Ovary (tissue), 9 donors: ENCODE measurements around the gene NBPF6. TPM values are rescaled to one million over a fixed set of nuclear protein-coding genes. Genes with fewer than 3 reads are reported as not detected.
"Not testable (repeated sequence)": the region's sequence is repeated elsewhere in the genome, so short reads cannot be mapped to it uniquely, and the experiment has no call there.

Experiments used
- DNase-seq, 5 donors: peaks; one replicate each; pipeline ENCODE4 v3.0.0-alpha.2; 2019 to 2020
- H3K27ac ChIP-seq, 2 donors: fragments of 200-600 bp; one replicate each; pipeline versions ENCODE4 v1.5.1 to v1.8.0; 2019 to 2022
- H3K27me3 ChIP-seq: fragments of 200-600 bp; one replicate; pipeline ENCODE4 v1.8.0; 2022
- H3K36me3 ChIP-seq: fragments of 200-600 bp; sonication (generic); one replicate; pipeline ENCODE4 v1.5.1; 2019
- H3K4me1 ChIP-seq: one replicate; pipeline ENCODE4 v1.8.1; 2013; ENCODE audit warnings: mild to moderate bottlenecking, moderate library complexity; ENCODE audit not compliant: insufficient read depth
- H3K4me3 ChIP-seq: fragments of 200-600 bp; sonication (generic); one replicate; pipeline ENCODE4 v1.5.1; 2017
- H3K9me3 ChIP-seq, 2 donors: fragments of 200-600 bp in 1 of 2; sonication (generic) in 1 of 2; one replicate each; pipeline versions ENCODE4 v1.5.1 to v1.8.1; 2013 to 2019; ENCODE audit warnings: mild to moderate bottlenecking in 1 of 2, moderate library complexity in 1 of 2
- CTCF ChIP-seq, 3 donors: fragments of 450-650 bp in 2 of 3; fragments of 200-600 bp in 1 of 3; IDR thresholded peaks; one replicate each; pipeline versions ENCODE4 v1.5.1 to v1.8.0; 2016 to 2022; ENCODE audit warnings: antibody characterized with exemption in 3 of 3, mild to moderate bottlenecking in 1 of 3
- EP300 ChIP-seq: sonication (generic); formaldehyde crosslinking; IDR thresholded peaks from one replicate; pipeline ENCODE4 v1.6.1; 2017; ENCODE audit warnings: antibody characterized with exemption
- POLR2A ChIP-seq: fragments of 450-650 bp; IDR thresholded peaks from one replicate; pipeline ENCODE4 v1.6.1; 2017; ENCODE audit warnings: antibody characterized with exemption, mild to moderate bottlenecking, moderate library complexity
- WGBS, 3 donors: extraction: QIAGEN DNeasy Blood & Tissue Kit in 1 of 3; methylation state at CpG; one replicate each; pipeline versions ENCODE4 v1.1.5 to v1.1.7; 2013 to 2017; 5-methylcytosine and 5-hydroxymethylcytosine counted together
- intact Hi-C, 4 donors: fragments of 100-400 bp; cut with DNase I; formaldehyde crosslinking; loops; one replicate each; pipeline versions ENCODE4 v1.11.0 to v1.15.1; 2022 to 2023
- polyA plus RNA-seq, 2 donors: library from polyadenylated mRNA; stranded (reverse); fragments of 200-250 nt in 1 of 2; fragments of 350-450 nt in 1 of 2; fragmentation: Illumina TruSeq in 1 of 2; extraction: RNeasy Lipid Tissue Mini Kit (QIAGEN cat#74804) in 1 of 2; gene quantifications; one replicate each; pipeline ENCODE4 v1.2.3, GENCODE V29; 2013 to 2014
- total RNA-seq, 7 donors: library from RNA; depleted of rRNA in 2 of 7; stranded (reverse); fragments of >200 nt in 2 of 7; fragmentation: NEBNext Ultra II Directional in 3 of 7; extraction: Animal tissue kit (Norgen Biotek cat#: 25700) in 3 of 7; gene quantifications; one replicate each; pipeline versions ENCODE4 v1.1.0 to v1.2.4, GENCODE V29; 2016 to 2023
- donor health status: DM: no; HTN: no; CAD: no; lungs with moderate emphysema.
- donor health status: DM: no; HTN: no; CAD: no.
- donor health status: Bipolar disorder and iron deficiency.
- donor health status: DM: yes; HTN: yes; CAD: no.
- donor health status: DM: no; HTN: no; CAD: no.
- donor health status: DM: yes; HTN: yes; CAD: no.

Gene NBPF6
- total and polyA plus RNA-seq, 9 donors: 0.36 TPM; not detected in 8

- H3K4me1 ChIP-seq, H3K9me3 ChIP-seq, H3K27ac ChIP-seq, H3K27me3 ChIP-seq, H3K4me3 ChIP-seq, intact Hi-C loops, DNase-seq, H3K36me3 ChIP-seq: not testable (repeated sequence)
- WGBS, 3 donors: no CpG with 5 or more reads among the region's 8 CpGs
These were observed 16.0 kb downstream of the NBPF6 start for GRCh38 chr1:108466166-108466565.

DNA sequence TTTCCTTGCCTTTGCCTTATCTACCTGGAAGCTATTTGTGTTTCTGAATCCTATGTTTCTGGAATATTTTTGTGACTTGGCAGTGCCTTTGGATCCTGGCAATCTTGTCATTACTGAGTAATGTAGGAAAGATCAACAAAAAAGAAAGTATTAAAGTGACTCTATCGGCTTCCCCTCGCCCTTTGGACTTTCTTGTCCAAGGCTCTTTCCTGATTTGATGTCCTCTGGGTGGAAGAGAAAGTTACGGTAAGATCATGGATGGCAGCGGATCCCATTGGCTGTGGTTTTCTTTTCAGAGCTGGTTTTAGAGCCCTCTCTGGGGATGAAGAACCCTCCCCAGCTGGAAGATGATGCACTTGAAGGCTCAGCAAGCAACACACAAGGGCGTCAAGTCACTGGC is 17.0 kb downstream of the NBPF6 start:
- H3K27ac ChIP-seq, H3K27me3 ChIP-seq, H3K36me3 ChIP-seq, H3K4me3 ChIP-seq, intact Hi-C loops, H3K9me3 ChIP-seq, DNase-seq, H3K4me1 ChIP-seq: not testable (repeated sequence)
- 84% methylated on average over 3 of the region's 5 CpGs; no CpG with 5 or more reads in 2 of the 3 donors for WGBS, 3 donors

DNA sequence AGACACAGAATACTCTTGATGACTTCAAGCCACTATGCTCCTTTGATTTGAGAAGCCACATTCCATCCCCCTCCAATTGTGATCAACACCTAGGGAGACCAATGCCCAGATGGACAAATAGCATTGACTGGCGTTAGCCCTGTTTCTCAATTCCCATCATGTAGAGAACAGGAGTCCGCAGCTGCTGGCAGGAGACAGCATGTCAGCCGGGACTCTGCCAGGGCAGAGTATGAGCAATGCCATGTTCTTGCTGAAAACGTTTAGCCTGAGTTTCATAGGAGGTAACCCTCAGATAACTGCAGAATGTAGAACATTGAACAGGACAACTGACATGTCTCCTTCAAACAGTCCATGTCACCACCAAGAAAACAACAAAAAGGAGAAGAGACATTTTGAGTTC is 20.6 kb downstream of the NBPF6 start:
- H3K9me3 ChIP-seq, H3K27ac ChIP-seq, H3K27me3 ChIP-seq, DNase-seq, H3K36me3 ChIP-seq, H3K4me3 ChIP-seq, H3K4me1 ChIP-seq, intact Hi-C loops: not testable (repeated sequence)
- WGBS, 3 donors: 70 to 77% (median 70%) methylated on average over 3 to 4 of the region's 4 CpGs

DNA sequence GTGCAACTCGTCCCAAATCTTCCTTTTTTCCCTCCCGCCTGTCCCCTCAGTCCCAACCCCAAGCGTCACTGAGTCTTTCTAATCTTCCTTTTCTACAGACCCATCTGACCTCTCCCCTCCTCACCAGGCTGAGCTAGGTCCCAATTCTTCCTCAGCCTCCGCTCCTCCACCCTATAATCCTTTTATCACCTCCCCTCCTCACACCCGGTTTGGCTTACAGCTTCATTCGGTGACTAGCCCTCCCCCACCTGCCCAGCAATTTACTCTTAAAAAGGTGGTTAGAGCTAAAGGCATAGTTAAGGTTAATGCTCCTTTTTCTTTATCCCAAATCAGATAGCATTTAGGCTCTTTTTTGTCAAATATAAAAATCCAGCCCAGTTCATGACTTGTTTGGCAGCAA is 24.4 kb downstream of the NBPF6 start:
- WGBS, 3 donors: 74 to 84% (median 83%) methylated on average over 6 of the region's 6 CpGs
- H3K4me3 ChIP-seq, H3K4me1 ChIP-seq, H3K36me3 ChIP-seq, intact Hi-C loops, H3K27ac ChIP-seq, H3K9me3 ChIP-seq, DNase-seq, H3K27me3 ChIP-seq: not testable (repeated sequence)

DNA sequence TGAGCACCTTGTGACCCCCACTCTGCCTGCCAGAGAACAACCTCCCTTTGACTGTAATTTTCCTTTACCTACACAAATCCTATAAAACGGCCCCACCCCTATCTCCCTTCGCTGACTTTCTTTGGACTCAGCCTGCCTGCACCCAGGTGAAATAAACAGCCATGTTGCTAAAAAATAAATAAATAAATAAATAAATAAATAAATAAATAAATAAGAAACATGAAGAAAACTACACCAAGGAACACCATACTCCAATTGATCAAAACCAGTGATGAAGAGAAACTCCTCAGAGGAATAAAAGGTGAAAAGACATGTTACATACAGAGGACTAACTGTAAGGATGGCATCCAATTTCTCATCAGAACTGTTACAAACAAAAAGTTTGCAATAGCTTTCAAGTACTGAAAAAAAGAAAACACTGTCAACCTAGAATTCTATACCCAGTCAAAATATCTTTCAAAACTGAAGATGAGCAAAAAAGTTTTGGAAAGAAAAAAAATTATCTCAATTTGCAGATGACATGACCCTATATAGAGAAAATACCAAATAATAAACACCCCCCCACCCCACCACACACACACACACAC is 28.4 kb downstream of the NBPF6 start:
- 89 to 93% (median 89%) methylated on average over 2 of the region's 2 CpGs for WGBS, 3 donors
- Histone ChIP-seq H3K9me3 (no peaks in the 10 kb centered on the region), H3K36me3 (no peaks in the 10 kb centered on the region), H3K27ac (no peak overlapping the region), H3K4me3 (no peak overlapping the region), H3K27me3 (no peaks in the 10 kb centered on the region), H3K4me1 (no peaks in the 10 kb centered on the region)
- DNase-seq: no peak
- intact Hi-C loops: no loop called here
- no peak for TF ChIP-seq EP300
- no peak for TF ChIP-seq POLR2A
- TF ChIP-seq CTCF (IDR thresholded peaks at IDR 0.05): no peak

DNA sequence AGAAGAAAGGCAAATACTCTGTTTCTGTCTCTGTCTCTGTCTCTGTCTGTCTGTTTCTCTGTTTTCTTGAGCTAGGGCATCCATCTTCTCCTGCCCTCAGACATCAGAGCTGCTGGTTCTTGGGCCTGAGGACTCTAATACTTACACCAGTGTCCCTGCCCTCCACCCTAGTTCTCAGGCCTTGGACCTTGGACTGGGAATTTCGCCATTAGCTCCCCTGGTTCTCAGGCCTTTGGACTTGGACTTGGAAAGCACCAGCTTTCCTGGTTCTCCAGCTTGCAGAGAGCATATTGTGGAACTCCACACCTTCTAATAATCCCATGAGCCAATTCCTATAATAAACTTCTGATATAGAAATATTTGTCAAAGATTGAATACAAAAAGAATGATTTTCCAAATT is 32.6 kb downstream of the NBPF6 start:
- no peak overlapping the region for H3K27ac ChIP-seq
- no peaks in the 10 kb centered on the region for H3K36me3 ChIP-seq
- no peak for DNase-seq
- H3K9me3 ChIP-seq: no peaks in the 10 kb centered on the region
- H3K4me1 ChIP-seq: no peaks in the 10 kb centered on the region
- 52 to 54% (median 52%) methylated on average over 1 of the region's 1 CpG for WGBS, 3 donors
- no peak overlapping the region for H3K4me3 ChIP-seq
- TF ChIP-seq CTCF (IDR thresholded peaks at IDR 0.05): no peak
- TF ChIP-seq EP300: no peak
- TF ChIP-seq POLR2A: no peak
- intact Hi-C loops: no loop called here
- H3K27me3 ChIP-seq: no peaks in the 10 kb centered on the region

DNA sequence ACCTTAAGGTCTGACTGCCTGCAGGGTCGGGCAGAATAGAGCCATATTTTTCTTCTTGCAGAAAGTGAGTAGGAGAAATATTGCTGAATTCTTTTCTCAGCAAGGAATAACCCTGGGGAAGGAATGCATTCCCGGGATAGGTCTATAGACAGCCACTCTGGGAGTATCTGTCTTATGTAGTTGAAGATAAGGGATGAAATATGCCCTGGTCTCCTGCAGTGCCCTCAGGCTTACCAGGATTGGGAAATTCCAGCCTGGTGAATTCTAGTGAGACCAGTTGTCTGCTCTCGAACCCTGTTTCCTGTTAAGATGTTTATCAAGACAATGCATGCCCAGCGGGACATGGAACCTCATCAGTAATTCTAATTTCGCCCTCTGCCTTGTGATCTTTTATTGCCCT is 35.8 kb downstream of the NBPF6 start:
- WGBS, 3 donors: 73 to 83% (median 76%) methylated on average over 5 of the region's 5 CpGs
- H3K4me3 ChIP-seq, intact Hi-C loops, H3K9me3 ChIP-seq, H3K27ac ChIP-seq, H3K36me3 ChIP-seq, H3K4me1 ChIP-seq, H3K27me3 ChIP-seq, DNase-seq: not testable (repeated sequence)

- H3K27ac ChIP-seq, H3K27me3 ChIP-seq, H3K36me3 ChIP-seq, intact Hi-C loops, H3K4me3 ChIP-seq, DNase-seq, H3K9me3 ChIP-seq, H3K4me1 ChIP-seq: not testable (repeated sequence)
- WGBS, 3 donors: 92 to 94% (median 92%) methylated on average over 11 of the region's 11 CpGs
These were observed 36.6 kb downstream of the NBPF6 start for GRCh38 chr1:108486707-108487106.

- H3K27me3 ChIP-seq, intact Hi-C loops, H3K27ac ChIP-seq, H3K4me1 ChIP-seq, H3K9me3 ChIP-seq, DNase-seq, H3K4me3 ChIP-seq, H3K36me3 ChIP-seq: not testable (repeated sequence)
- whole genome bisulfite sequencing, 3 donors: 86 to 94% (median 90%) methylated on average over 1 of the region's 1 CpG
These were observed 44.9 kb downstream of the NBPF6 start for GRCh38 chr1:108495008-108495407.

GRCh38 chr1:108496856-108497255 is 46.7 kb downstream of the NBPF6 start:
- H3K27ac ChIP-seq, H3K4me3 ChIP-seq, H3K36me3 ChIP-seq, DNase-seq, H3K9me3 ChIP-seq, H3K27me3 ChIP-seq, H3K4me1 ChIP-seq, intact Hi-C loops: not testable (repeated sequence)
- WGBS, 3 donors: 77 to 82% (median 81%) methylated on average over 4 of the region's 4 CpGs
